Midbrain (tissue), 1 donor: ENCODE measurements around the gene B3GNT9.

Experiments used
- DNase-seq: peaks from one replicate; lab custom pipeline; 2025; lab: John Stamatoyannopoulos, UW

The B3GNT9 gene

DNA sequence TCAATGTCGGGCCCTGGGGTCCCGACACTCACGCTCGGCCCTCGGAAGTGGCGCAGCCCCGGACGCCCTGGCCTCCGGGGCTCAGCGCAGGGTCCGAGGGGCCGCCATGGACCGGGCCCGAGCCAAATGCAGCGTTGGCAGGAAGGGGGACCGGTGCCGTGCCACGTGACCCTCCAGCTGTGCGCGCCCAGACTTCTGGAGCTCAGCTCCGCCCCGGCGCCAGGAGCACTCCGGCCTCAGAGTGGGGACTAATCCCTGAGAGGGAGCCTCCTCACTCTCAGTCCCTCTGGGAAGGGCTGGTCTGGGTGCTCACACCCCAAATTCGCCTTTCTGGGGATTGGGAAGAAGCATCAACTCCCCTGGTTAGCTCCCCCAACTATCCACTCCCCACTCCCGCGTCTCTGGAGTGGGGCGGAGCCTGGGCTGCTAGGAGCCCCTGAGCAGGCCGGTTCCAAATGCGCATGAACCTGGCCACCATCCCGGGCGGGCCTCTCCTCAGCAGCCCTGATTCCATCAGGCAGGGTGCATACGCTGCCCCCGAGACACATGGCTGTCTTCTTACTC, at the start of gene B3GNT9:
TSS of gene B3GNT9 (minus strand) at position 166 of the 564 bp plus-strand sequence. CDS start 513 bp downstream, outside the sequence.
- DNase-seq: peak; percentile 75

GRCh38 chr16:67200491-67200890, 49.7 kb upstream of the B3GNT9 start:
- DNase-seq: no peak

DNA sequence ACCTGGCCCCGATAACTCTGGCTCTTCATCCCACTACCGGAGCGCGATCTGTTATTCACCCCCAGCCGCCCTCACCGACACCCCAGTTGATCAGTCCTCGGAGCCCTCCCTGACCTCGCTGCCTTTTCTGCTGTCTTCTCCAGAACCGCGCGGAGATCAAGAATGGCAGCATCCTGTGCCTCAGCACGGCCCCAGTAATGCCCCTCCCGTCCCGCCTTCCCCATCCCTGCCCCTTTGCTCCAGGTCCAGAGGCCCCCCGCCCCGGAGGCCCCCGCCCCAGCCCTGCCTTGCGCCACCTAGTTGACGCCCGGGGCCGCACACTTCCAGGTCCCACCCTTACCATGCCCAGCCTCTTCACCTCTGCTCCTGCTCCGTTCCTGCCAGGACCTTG, 49.0 kb upstream of the B3GNT9 start:
- no peak for DNase-seq

GRCh38 chr16:67199011-67199807, 48.4 kb upstream of the B3GNT9 start, which contains the start of gene ELMO3:
Gene ELMO3, plus strand, starts transcription at chr16:67199131. Its CDS starts 196 bp downstream, at chr16:67199327.
- no peak for DNase-seq

DNA sequence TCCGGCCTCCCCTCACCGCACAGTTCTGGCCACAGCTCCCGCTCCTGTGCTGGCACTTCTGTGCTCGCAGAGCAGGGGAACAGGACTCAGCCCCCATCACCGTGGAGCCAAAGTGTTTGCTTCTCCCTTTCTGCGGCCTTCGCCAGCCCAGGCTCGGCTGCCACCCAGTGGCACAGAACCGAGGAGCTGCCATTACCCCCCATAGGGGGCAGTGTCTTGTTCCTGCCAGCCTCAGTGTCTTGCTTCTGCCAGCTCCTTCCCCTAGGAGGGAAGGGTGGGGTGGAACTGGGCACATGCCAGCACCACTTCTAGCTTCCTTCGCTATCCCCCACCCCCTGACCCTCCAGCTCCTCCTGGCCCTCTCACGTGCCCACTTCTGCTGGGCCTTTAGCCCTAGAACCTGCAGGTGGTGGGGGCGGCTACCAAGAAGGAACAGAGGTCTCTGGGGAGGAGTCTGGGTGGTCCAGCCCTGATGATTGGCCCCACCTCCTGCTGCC, 47.5 kb upstream of the B3GNT9 start:
- DNase-seq: peak; percentile 49

- no peak for DNase-seq
These were observed 46.9 kb upstream of the B3GNT9 start for GRCh38 chr16:67197704-67198103.

DNA sequence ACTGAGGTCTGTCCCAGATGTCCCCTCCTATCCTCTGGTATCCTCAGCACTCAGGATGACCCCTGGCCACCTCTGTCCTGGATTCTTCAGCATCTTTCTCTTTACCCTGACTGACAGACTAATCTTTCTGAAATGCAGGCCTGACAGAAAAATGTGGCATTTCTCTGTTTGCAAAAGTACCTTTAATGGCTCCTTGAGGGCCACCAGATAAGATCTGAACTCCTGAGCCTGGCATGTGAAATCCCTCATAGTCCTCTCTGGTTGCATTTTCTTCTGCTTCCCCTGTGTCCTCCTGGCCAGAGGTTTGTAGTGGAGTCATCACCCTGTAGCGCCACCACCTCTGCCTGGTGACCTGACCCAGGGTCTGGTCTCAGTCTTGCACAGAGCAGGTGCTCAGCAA, 46.1 kb upstream of the B3GNT9 start:
- DNase-seq: no peak

DNA sequence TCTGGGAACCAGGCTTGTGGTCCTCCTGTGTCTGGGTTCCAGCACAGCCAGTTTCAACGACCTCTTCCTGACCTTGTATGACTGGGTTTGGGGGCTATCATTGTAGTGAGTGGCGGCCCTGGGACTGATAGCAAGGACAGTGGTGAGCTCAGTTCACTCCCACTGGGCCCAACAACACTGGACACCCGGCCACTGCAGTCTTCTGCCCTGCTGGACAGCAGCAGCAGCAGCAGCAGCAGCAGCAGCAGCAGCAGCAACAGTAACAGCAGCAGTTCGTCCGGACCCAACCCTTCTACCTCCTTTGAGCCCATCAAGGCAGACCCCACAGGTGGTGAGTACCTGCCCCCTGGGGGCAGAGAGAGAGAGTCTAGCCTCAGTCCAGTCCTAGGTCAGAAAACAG, 44.9 kb upstream of the B3GNT9 start:
- DNase-seq: no peak

GRCh38 chr16:67194260-67194659, 43.5 kb upstream of the B3GNT9 start:
- DNase-seq: no peak

- DNase-seq: no peak
These were observed 42.7 kb upstream of the B3GNT9 start for GRCh38 chr16:67193536-67193935.

DNA sequence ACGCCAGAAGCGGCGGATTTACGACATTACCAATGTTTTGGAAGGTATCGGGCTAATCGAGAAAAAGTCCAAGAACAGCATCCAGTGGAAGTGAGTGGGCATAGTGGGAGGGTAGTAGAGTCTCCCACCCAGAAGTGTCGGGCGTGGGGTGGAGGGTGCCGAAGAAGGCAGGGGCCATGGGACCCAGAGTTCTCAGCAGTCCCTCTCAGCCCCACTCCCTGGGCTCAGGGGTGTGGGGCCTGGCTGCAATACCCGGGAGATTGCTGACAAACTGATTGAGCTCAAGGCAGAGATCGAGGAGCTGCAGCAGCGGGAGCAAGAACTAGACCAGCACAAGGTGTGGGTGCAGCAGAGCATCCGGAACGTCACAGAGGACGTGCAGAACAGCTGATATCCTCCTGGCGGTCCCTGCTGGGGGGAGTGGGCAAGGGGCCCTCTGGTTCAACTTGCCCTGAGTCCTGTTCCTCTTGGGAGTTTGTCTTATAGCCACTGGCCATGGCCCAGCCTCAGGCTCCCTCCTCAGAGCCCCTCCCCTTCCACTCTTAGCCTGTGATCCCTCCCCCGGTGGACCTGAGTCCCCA, 42.1 kb upstream of the B3GNT9 start:
- DNase-seq: no peak

DNA sequence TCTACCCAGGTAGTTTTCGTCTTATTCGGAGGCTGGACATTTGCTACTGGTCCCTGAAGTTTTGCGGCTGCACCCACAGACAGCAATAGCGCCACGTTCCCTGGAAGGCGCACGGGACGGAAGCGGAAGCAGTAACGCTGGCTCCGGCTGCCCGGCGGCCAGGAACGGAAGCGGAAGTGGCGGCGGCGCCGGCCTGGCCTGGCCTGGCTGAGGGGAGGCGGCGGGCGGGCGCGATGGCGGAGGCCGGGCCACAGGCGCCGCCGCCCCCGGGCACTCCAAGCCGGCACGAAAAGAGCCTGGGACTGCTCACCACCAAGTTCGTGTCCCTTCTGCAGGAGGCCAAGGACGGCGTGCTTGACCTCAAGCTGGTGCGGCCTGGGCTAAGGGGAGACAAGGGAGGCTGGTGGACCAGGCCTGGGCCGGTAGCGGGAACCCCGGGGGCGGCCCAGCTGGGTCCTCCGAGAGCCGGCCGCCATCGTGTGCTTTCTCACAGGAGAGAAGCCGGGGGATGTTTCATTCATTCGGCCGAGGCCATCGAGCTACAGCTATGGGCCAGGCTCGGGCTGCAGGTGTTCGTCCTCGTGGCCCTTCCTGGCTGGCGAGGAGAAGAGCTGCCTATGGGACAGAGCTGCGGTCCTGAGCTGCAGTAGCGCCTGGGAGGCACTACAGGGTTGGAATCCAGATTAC, 41.3 kb upstream of the B3GNT9 start, which contains the start of gene E2F4:
TSS of gene E2F4 (plus strand) at position 161 of the 687 bp plus-strand sequence. CDS start at position 234, 73 bp downstream.
- peak; percentile 96 for DNase-seq

GRCh38 chr16:67191411-67191994, 40.7 kb upstream of the B3GNT9 start:
- DNase-seq: no peak

- DNase-seq: no peak
These were observed 39.9 kb upstream of the B3GNT9 start for GRCh38 chr16:67190448-67191399.

DNA sequence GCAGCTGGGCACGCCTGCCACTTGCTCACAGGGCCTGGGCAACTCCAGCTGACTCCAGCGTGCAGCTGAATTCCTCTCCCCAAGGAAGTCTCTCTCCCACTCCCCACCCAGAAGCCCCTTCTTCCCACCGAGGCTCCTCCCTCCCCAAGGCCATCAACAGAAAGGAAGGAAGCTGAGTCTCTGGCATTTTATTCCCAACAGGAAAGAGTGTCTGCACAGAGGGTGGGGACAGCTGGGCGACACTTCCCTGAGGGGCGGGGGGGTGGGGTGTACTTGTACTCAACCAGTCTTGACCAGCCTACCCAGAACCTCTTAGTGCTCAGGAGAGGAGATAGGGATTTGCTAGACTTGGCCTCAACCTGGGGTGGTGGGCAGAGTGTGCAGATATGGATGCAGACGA, 39.2 kb upstream of the B3GNT9 start, which contains the start of gene EXOC3L1:
TSS of gene EXOC3L1 (minus strand) at position 96 of the 400 bp plus-strand sequence. CDS start 460 bp downstream, outside the sequence.
- no peak for DNase-seq

- DNase-seq: no peak
These were observed 38.0 kb upstream of the B3GNT9 start for GRCh38 chr16:67188798-67189197.

GRCh38 chr16:67188323-67188722, 37.5 kb upstream of the B3GNT9 start:
- no peak for DNase-seq

DNA sequence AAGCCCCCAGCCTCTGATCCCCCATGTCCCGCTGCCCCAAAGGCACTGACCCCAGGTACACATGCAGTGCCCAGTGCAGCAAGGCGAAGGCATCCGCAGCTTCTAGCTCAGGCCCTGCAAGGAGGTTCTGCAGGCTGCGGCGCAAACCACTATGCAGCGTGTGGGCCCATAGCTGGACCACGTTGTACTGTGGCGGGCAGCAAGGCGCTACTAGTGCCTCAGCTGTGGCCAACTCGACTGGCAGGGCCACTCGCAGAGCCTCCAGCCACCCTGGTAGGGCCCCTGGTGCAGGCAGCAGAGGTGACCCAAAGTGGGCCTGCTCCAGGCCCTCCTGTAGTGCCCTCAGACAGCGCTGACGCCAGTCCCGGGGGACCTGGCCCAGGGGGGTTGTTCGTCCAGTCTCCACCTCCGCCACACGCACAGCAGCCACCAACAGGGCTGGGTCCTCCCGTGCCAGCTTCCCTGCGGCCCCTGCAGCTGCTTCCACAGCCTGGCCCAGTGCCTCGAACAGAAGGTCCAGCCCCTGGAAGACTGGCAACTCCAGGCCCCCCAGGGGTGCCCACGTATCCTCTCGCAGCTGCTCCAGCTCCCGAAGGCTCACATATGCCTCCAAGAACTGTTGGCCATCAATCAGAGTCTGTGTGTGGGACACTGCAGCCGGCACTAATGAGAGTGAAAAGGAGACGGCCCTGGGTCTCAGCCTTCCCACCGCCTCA, 36.5 kb upstream of the B3GNT9 start:
- no peak for DNase-seq

- no peak for DNase-seq
These were observed 35.8 kb upstream of the B3GNT9 start for GRCh38 chr16:67186550-67186950.

DNA sequence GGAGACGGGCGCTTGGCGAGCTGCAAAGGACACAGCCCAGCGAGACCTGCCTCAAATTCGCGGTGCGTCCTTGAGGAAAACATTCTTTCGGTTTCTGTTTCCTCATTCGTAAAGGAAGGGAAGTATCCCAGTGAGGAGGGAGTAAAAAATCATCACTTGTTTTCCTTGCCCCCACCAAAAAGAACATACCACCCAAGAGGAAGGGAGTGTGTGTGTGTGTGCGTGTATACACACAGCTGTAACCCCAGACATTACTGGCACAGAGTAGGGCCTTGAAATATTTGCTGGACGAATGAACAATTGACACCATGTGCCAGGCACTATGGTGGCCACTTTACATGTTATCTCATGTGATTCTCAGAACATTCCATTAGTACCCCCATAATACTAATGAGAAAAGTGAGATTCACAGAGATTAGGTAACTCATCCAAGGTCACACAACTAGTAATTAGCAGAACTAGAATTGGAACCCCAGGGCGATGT, 34.9 kb upstream of the B3GNT9 start:
- no peak for DNase-seq
